ENCODE measurements around the gene GALNT9. TPM values are rescaled to one million over a fixed set of nuclear protein-coding genes. Genes with fewer than 3 reads are reported as not detected.

The GALNT9 gene
- total RNA-seq, 1 experiment from 2014 or later = 2.6 TPM

DNA sequence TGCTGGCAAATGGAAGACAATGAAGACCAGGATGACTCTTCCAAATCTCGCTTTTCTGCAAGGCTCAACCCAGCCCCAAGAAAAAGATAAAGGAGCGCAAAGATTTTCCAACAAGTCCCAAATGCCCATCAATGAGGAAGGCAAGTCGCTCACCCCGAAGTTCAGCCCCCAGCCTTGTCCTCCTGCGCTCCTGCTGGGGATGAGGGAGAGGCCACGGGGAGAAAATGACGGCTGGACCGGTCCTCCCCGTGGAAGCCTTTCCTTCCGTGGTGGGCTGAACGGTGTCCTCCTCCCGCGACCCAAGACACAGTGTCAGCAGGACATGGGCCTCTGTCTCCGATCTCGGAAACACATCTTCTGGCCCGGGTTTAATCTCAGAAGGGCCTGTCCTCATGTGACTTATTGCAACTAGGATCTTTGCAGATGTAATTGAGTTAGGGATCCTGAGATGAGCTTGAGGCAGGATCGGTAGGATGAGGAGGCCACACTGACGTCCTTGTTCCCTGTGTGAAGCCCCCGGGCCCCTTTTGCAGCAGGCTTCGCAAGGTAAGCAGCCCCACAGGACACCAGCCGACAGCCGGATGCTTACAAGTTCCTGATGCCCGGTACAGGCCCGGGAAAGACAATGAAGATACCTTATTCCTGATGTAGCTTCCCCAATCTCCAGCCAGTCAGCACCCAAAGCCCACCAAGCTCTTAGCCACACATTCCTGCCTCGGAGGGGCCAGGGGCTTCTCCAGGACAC lies 64.2 kb downstream of the GALNT9 start:
- H3K9me3 ChIP-seq (ENCODE audit: control insufficient read depth in 1 of 2, insufficient read depth in 1 of 2, low read depth in 1 of 2, low read length in 2 of 2) = no peaks in the 10 kb centered on the region
- ATAC-seq (no peak), DNase-seq (ENCODE audit: low read depth, low spot score) (no peak)
- no peak overlapping the region for H3K4me3 ChIP-seq (replicated peaks in 1 of 2; ENCODE audit: low read depth in 1 of 2, low read length in 2 of 2)
- POLR2A ChIA-PET = no interaction called here
- BruUV-seq (replicated peaks) = no TSS peak
- H3K79me2 ChIP-seq (ENCODE audit: insufficient read depth, low read length) = no peaks in the 10 kb centered on the region
- no peak overlapping the region for H3K27ac ChIP-seq (ENCODE audit: low read depth, low read length)
- no peaks in the 10 kb centered on the region for H4K20me1 ChIP-seq (ENCODE audit: insufficient read depth)
- H3K9ac ChIP-seq (ENCODE audit: low read length) = no peak overlapping the region
- RAD21 ChIA-PET (ENCODE audit: low non-redundant PET in 1 of 2, low total read pairs in 2 of 2, uncharacterized antibody in 2 of 2, unreplicated experiment in 2 of 2) = no interaction called here
- H3K9me2 ChIP-seq (ENCODE audit: insufficient read depth) = no peaks in the 10 kb centered on the region
- intact Hi-C loops (cut with micrococcal nuclease) = no loop called here
- H3K27me3 ChIP-seq (ENCODE audit: insufficient read depth, low read length) = no peaks in the 10 kb centered on the region
- no peak for TF ChIP-seq FOSL1 (IDR thresholded peaks at IDR 0.05; ENCODE audit: low read depth)
- H3K4me2 ChIP-seq (ENCODE audit: low read length) = no peak overlapping the region
- H3K4me1 ChIP-seq (ENCODE audit: control insufficient read depth in 1 of 2, insufficient read depth in 2 of 2, low read length in 2 of 2) = no peaks in the 10 kb centered on the region
- CTCF ChIA-PET = no interaction called here
- no peak overlapping the region for H2AFZ ChIP-seq (ENCODE audit: low read depth, low read length, poor library complexity, severe bottlenecking)
- no peaks in the 10 kb centered on the region for H3K36me3 ChIP-seq (ENCODE audit: control insufficient read depth in 1 of 2, insufficient read depth in 2 of 2, low read length in 2 of 2)

DNA sequence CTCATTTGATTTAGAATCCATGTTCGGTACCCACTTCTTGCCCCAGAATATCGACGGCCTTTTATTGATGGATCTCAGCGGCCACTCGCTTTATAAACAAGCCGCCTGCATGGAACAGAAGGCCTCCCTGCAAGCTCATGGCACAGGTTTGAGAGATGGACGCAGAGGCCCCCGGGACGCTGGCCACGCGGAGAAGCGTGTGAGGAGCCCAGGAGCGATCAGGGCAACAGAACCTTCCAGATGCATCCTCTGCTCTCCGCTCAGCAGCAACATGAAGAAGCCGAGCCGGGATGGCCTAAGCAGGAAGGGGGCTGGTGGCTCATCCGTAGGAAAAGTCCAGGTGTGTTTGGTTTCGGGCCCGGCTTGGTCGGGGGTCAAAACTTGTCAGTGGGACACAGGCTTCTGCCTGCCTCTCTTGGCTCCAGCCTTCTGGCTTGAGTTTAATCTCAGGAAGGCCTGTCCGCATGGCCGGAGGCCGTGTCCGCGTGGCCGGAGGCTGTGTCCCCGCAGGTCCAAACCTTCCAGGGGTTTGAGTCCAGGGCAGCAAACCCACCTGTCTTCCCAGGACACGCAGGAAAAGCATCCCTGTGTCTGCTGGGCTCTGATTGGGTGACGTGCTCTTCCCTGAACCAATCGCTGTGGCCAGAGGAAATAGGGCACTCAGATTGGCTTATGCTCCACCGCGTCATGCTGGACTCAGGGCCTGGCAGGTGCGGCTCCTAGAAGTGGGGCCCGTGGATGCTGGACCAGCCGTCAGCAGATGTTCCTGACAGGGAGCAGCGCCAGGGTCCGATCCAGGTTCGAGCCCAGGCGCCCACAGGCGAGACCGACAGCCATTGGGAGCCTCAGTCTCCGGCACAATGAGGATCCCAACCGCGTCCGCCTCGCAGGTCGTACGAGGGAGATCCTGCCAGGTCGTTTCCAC lies 65.0 kb downstream of the GALNT9 start:
- H2AFZ ChIP-seq (ENCODE audit: low read depth, low read length, poor library complexity, severe bottlenecking) = no peak overlapping the region
- H3K4me2 ChIP-seq (ENCODE audit: low read length) = no peak overlapping the region
- H3K4me1 ChIP-seq (ENCODE audit: control insufficient read depth in 1 of 2, insufficient read depth in 2 of 2, low read length in 2 of 2) = no peaks in the 10 kb centered on the region; a peak in 1 of 4 replicates
- H3K9me2 ChIP-seq (ENCODE audit: insufficient read depth) = no peaks in the 10 kb centered on the region
- no peaks in the 10 kb centered on the region for H3K27me3 ChIP-seq (ENCODE audit: insufficient read depth, low read length)
- intact Hi-C loops (cut with micrococcal nuclease) = no loop called here
- TF ChIP-seq TCF7L2 (IDR thresholded peaks at IDR 0.05; ENCODE audit: borderline replicate concordance, extremely low read depth, insufficient read depth, insufficient read length) (no peak), JUND (IDR thresholded peaks at IDR 0.05) (no peak), ZBTB33 (IDR thresholded peaks at IDR 0.05; ENCODE audit: extremely low read depth, insufficient replicate concordance, low read length) (no peak), MAX (IDR thresholded peaks at IDR 0.05) (no peak), POLR2AphosphoS5 (IDR thresholded peaks at IDR 0.05; ENCODE audit: low read depth, low read length) (no peak), YY1 (IDR thresholded peaks at IDR 0.05; ENCODE audit: extremely low read depth, insufficient replicate concordance, low read depth, low read length) (no peak), ZNF274 (IDR thresholded peaks at IDR 0.05; ENCODE audit: low read depth, low read length) (no peak)
- TF ChIP-seq, protein P1, sequence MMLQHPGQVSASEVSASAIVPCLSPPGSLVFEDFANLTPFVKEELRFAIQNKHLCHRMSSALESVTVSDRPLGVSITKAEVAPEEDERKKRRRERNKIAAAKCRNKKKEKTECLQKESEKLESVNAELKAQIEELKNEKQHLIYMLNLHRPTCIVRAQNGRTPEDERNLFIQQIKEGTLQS (IDR thresholded peaks at IDR 0.05) = no peak
- H3K79me2 ChIP-seq (ENCODE audit: insufficient read depth, low read length) = no peaks in the 10 kb centered on the region
- no TSS peak for BruUV-seq (replicated peaks)
- no peaks in the 10 kb centered on the region for H4K20me1 ChIP-seq (ENCODE audit: insufficient read depth)
- H3K36me3 ChIP-seq (ENCODE audit: control insufficient read depth in 1 of 2, insufficient read depth in 2 of 2, low read length in 2 of 2) = no peaks in the 10 kb centered on the region
- no peak for DNase-seq (ENCODE audit: low read depth, low spot score)
- CTCF ChIA-PET = no interaction called here
- no peaks in the 10 kb centered on the region for H3K9me3 ChIP-seq (ENCODE audit: control insufficient read depth in 1 of 2, insufficient read depth in 1 of 2, low read depth in 1 of 2, low read length in 2 of 2)
- RAD21 ChIA-PET (ENCODE audit: low non-redundant PET in 1 of 2, low total read pairs in 2 of 2, uncharacterized antibody in 2 of 2, unreplicated experiment in 2 of 2) = no interaction called here
- POLR2A ChIA-PET = no interaction called here
- H3K27ac ChIP-seq (ENCODE audit: low read depth, low read length) = no peak overlapping the region
- no peak overlapping the region for H3K4me3 ChIP-seq (replicated peaks in 1 of 2; ENCODE audit: low read depth in 1 of 2, low read length in 2 of 2)
- ATAC-seq = peak; percentile 75
- H3K9ac ChIP-seq (ENCODE audit: low read length) = no peak overlapping the region

All from HCT116 (cell line).